NCI-H2196 (cell line): Measurements from ENCODE around the gene FAM200C.
"Not testable (repeated sequence)": the region's sequence is repeated elsewhere in the genome, so short reads cannot be mapped to it uniquely, and the experiment has no call there.

ENCODE experiments used
- DNase-seq: peaks from one replicate; lab custom pipeline; 2025; ENCODE audit not compliant: unreplicated experiment; lab: John Stamatoyannopoulos, UW

FAM200C gene

DNA sequence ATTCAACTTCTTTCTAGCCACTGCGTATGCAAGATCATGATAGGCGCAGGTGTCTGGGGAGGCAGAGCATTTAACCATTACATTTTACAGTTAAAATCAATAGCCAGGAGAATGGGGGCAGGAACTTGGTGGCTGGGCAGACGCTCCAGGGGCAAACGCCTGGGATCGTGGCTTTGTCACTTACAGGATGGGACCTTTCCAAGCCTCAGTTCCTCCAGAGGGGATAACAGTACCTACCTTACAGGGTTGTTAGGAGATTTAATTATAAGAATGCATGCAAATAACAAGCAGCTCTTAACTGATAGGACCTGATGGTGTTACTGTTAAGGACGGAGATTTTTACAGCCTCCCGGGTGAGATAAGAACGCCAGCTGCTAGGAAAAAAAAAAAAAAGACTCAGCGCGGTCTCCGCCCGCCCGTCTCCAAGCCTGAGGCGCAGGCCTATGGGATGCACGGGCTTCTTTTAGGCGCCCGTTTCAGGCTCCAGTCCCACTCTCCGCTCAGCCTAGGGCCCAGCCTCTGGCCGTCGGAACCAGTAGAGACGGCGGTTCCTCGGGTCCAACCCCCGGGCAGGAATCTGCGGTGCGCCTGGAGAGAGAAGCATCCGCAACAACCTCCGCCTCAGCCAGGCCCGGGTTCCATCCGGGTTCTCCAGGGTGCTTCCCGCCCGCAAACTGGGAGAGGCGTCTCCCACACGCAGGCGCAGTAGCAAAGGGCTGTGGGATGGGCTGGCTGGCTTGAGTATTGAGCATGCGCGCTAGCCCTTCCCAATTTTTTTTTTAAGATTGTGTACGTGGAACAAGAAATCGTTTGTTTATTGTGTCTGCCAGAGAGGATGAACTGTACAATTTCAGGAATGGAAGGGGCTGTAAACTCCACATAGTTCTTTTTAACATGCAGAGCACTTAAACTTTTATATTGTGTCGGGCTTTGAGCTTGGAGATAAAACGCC lies at the start of gene FAM200C:
Gene FAM200C (minus strand): TSS at position 653 of the 952 bp plus-strand sequence. CDS start 4,564 bp downstream, outside the sequence.
- DNase-seq: peak; percentile 90

DNA sequence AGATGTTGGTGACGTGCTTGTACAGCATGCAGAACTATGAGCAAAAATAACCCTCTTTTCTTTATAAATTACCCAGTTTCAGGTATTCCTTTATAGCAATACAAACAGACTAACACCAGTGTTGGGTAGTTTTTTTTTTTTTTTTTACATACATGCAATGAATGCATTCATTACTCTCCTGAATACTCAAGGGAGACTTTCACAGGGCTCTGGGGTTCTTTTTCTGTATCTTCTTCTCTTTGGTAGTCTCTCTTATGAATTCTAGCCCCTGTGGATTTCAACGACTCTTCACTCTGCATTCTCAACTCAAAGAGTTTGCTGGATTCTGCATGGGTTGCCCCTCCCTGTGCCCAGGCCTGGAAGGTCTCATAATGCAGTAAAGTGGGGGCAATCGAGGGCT lies 49.6 kb upstream of the FAM200C start:
- no peak for DNase-seq

DNA sequence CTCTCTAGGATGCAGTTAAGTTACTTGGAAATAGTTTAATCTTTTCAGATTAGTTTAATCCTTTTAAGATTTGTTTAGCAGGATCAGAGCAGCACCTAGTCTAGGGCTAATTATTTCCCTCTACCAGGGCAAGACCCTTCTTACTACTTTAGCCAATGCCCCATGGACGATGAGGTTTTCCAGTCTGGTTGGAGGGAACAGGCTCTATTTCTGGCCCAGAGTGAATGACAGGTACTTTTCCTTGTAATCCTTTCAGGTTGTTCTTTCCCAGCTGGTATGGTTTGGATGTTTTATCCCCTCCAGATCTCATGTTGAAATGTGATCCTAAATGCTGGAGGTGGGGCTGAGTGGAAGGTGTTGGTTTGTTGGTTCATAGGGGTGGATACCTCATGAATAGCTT lies 49.0 kb upstream of the FAM200C start:
- DNase-seq: no peak

DNA sequence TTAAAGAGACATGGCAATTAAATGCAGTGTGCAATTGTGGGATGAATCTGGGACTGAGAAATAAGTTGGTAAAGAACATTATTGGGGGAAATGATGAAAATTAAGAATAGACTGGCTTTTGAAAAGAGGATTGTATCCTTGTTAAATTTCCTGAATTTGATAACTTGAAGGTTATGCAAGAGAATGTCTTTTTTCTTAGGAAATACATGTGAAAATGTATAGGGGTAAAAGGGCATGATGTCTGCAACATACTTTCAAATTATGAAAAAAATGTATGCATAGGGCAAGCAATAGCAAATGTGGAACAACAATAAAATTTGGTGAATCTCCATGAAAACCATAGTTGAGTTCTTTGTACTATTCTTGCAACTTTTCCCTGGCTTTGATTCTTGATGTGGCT lies 45.9 kb upstream of the FAM200C start:
- DNase-seq: no peak

DNA sequence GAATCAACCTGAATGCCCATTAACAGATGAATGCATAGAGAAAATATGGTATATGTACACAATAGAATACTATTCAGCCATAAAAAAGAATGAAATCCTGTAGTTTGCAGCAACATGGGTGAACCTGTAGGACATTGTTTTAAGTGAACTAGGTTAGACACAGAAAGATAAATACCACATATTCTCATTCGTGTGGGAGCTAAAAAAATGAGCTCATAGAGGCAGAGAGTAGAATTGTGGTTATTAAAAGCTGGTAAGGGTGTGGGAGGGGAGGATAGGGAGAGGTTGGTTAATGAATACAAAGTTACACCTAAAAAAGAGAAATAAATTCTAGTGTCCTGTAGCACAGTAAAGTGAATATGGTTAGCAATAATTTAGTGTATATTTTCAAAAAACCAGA lies 45.3 kb upstream of the FAM200C start:
- no peak for DNase-seq

DNA sequence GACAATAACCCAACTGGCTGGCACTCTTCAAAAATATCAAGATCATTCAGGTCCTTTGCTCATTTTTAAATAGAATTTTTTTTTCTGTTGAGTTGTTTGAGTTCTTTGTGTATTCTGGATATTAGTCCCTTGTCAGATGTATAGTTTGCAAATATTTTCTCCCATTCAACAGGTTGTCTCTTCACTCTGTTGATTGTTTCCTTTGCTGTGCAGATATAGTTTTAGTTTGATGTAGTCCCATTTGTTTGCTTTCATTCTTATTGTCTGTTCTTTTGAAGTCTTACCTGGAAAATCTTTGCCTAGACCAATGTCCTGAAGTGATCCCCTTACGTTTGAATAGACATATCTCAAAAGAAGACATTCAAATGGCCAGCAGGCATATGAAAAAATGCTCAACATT lies 44.6 kb upstream of the FAM200C start:
- DNase-seq: no peak

DNA sequence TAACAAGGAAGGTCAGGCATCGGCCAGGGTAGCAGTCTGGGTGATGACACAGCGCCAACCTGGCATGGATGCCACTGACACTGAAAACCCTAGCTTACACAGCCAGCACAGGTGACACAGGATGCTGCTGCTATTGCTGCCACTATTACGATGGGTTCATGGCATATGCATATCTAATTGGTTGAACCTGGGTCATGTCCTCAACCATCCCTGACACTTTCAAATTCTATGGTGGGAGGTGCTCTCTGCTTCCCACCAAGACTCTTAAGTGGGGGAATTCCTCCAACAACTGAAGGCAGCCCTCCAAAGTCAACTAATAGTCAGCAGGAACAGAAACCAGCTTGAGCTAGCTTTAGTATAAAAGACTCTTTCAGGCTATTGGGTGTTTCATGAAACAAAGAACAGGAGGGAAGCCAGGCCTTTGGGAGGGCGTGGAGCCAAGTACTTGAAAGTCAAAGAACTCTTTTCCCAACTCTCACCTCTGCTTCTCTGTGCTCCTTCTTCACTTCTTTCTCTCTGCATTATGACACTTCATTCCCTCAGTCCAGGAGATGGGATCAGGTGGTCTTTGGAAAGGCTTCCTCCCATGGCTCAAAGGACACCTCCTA lies 43.1 kb upstream of the FAM200C start:
- DNase-seq: no peak

DNA sequence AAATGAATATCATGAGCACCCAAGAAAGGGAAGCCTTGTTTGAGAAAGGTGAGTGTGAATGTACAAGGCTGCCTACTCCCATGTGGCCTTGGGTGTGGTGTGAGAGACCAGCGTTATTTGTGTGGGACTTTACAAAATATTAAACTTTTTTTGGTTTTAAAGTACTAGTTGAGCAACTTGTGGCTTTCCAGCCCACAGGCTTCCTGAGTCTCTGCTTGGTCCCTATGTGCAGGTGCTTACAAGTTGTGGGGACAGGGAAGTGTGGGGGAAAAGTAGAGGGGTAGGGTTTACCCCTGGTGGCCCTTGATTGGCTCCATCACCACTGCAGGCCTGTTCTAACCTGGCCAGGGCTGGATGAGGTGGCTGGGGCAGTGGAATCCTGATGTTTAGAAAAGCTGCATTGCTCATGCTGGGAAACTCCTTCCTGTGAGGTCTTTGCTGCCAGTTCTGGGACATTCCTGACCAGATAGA lies 41.5 kb upstream of the FAM200C start:
- DNase-seq: no peak

DNA sequence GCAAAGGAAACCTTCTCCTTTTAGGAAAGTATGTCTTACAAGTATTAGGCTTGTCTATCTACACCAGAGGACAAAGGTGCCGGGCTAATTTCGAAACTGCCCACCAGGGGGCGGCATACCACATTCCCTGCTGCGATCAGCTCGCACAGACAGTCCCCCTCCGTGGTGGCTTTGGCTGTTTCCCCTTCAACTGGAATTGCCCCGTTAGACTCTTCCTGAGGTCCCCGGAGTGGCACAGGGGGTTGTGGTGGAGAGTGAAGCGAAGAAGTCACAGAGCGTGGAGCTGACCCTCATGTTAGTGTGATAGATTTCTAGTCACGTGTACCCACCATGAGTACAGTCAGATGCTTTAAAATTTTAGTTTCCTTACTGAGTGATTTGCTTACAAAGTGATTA lies 39.3 kb upstream of the FAM200C start:
- DNase-seq: peak; percentile 73

DNA sequence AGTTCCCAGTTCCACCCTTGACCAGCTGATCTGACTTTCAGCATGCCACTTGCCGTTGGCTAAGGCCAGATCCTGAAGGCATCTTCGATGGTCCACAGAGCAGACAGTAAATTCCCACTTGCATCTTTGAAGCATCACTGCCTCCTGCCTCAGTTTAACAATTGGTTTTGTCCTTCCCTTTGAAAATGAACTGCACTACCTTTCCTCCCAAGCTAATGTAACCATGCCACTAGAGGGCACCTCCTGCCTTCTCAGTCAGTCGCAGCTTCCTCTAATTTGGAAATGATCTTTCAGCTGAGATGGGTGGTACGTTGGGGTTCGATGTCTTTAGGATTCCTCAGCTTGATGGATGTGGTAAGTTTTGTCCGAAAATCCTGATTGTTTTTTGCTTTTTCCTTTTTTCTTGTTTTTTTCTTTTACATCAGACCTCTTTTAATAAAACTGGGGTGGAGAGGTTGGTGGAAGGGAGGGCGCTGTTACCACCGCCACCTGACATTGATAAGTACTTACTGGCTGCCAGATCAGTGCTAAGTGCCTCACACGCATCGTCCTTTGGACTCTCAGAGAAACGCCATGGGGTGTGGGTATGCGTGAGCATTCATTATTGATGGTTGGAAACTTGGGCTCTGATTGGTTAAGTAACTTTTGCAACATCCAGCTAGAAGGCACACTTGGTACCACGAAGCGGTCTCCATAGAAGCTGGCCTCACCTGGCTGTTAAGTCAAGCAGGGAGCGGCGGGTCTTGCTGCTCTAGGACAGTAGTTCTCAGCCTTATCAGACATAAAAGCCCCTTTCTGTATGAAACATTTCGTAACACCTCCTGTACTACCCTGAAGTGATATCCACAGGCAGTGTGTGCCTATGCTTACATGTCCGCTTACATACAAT lies 38.7 kb upstream of the FAM200C start:
- DNase-seq: peak; percentile 50

DNA sequence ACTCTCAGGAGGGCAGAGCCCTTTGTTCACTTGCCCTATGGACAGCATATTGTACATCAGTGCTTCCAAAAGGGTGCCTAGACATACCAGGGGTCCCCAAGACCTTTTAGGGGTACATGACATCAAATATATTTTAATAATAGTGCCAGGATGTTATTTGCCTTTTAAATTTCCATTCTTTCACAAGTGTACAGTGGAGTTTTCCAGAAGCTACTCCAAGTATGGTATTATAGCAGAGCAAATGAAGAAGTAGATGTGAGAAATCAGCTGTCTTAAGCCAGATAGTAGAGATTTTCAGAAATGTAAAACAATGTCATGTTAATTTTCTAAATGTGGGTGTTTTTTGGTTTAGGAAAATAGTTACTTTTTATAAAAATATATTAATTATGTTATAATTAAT lies 37.4 kb upstream of the FAM200C start:
- no peak for DNase-seq

DNA sequence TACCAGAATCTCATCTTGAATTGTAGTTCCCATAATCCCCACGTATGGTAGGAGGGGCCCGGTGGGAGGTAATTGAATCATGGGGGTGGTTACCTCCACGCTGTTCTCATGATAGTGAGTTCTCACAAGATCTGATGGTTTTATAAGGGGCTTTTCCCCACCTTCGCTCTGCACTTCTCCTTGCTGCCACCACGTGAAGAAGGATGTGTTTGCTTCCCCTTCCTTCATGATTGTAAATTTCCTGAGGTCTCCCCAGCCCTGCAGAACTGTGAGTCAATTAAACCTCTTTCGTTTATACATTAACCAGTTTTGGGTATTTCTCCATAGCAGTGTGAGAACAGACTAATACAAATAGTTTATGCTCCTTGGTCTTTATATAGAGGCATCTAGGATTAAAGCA lies 36.8 kb upstream of the FAM200C start:
- not testable (repeated sequence) for DNase-seq

DNA sequence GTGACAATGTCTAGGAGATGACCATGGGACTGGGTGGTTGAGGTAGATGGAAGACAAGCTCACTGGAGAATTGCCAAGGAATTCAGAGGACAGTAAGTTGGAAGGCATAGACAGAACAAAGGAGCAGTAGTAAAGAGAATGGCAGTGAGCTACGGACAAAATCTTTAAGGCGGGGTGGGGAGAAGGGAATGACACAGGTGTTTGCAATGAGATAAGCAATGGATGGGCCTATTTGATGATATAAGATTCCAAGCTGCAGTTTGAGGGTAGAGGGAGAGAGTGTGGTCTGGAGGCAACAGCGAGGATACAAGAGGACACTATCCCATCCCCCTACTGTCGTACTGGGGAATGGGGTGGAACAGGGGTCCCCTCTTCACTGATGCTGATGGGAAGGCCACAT lies 36.2 kb upstream of the FAM200C start:
- DNase-seq: no peak

DNA sequence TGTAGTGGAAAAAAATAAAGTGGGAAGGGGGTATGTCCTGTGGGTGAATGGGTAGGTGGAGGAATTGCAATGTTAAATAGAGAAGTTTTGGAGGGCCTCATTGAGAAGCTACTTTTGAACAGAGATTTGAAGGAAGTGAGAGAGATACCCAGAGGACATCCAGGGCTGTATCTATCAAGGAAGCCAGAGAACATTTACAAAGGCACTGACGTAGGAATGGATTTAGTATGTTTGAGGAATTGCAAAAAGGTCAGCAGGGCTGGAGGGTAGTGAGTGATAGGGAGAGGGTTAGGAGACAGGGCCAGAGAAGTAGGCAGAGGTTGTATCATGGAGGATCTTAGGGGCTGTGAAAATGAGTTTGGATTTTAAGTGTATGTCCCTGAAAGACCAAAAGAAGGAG lies 35.7 kb upstream of the FAM200C start:
- DNase-seq: no peak

DNA sequence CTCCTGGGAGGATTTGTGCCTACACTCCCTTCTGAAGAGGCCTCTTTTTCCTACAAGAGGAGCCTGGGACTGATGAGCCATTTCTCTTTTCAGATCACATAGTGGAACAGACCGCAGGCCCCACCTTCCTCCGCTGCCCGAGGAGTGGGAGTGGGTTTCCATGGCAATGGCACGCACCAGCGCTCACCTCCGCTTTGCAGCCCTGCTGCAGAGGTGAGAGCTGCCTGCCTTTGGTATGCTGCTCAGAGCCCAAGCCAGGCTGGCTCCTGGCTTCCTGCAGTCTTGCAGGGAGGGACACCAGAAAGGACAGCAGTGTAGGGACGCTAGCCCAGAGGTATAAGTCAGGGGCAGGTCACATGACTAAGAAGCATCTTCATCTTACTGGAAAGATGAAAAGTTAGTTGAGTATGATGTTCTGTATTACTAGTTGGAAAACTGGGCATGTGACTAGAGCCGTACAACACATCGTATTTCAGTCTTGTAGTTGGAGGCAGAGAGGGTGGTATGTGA lies 34.2 kb upstream of the FAM200C start:
- no peak for DNase-seq

DNA sequence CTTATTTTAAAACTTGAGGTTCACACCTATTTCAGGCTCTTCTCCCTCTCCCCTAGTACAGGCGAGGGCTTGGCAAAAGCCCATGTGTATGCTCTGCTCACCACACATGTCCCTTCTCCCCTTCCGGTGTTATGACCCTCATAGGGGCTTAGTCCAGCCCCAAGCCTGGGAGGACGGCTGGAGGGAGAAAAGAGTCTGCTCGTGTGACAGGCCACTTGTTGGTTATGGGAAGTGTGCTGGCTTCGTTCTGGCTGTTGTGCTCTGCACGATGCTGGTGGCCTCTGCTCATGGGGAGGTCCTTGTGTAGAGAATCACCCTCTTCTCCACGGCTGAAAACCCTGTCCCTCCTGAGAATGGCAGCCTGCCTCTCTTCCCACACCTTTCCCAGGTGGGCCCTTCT lies 32.9 kb upstream of the FAM200C start:
- no peak for DNase-seq

DNA sequence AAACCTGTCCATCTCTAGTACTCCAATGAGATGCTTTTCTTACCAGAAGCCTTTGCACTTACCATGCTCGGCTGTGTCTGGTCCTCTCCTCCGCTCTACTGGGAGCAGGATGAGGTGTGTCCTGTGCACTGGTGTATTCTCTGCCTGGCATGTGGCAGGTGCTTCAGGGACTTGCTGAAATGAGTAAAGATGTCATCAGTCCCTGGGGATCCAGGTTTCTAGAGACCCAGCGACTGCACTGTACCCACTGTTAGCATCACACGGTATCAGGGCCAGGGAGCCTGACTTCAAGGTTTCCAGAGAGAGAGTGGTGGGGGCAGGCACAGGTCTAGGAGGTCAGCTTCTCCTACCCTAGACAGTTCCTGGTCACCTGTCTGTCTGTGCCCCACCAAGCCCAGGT lies 32.3 kb upstream of the FAM200C start:
- no peak for DNase-seq

DNA sequence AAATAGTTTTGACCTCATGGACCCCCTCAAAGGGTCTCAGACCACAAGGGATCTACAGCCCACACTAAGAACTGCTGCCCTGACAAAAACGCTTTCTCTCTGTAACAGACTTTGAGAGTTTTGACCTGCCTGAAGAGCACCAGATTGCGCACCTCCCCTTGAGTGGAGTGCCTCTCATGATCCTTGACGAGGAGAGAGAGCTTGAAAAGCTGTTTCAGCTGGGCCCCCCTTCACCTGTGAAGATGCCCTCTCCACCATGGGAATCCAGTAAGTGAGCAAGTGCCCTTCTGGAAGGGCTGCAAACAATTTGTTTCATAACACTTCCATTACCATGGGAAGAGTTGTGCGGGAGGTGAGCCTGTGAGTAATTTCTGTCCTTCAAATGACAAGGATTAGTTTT lies 27.8 kb upstream of the FAM200C start:
- no peak for DNase-seq

DNA sequence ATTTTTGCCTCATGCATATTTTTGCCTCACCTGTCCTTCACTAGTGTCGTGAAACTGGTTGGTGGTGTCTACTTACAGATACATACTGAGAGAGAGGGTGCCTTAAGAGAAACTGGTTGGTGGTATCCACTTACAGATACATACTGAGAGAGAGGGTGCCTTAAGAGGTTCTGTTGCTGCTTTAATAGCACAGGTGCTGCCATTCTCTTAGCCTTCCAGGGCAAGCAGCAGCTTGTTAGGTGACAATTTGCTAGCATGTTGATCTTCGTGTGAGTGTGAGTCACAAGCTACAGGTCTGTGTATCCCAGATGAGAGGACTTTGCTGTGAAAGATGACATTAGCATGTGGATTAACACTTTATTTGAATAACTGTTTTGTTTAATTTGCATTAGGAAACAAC lies 23.2 kb upstream of the FAM200C start:
- DNase-seq: peak; percentile 13

DNA sequence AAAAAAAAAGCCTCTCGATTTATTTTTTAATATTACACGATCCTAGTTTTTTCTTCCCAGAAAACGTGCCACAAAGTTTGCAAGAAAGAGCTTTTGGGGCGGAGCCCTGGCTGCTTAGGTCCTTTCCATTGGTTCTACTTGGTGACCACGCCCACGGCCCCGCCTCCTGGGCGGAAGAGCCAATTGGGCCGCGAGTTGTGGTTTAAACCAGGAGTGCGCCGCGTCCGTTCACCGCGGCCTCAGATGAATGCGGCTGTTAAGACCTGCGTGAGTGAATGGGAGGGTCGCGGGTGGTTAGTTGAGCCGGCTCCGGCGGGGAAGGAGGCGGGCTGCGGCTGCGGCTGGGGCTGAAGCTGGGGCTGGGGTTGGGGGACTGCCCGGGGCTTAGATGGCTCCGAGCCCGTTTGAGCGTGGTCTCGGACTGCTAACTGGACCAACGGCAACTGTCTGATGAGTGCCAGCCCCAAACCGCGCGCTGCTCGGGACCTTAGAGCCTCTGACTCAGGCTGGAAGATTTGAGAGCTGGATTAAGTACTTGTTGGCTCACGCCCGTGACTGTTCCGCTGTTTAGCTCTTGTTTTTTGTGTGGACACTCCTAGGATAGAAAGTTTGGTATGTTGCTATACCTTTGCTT lies 21.9 kb upstream of the FAM200C start, which contains the start of gene PTTG1:
Gene PTTG1 (plus strand): TSS at position 231 of the 634 bp plus-strand sequence. CDS start 458 bp downstream, outside the sequence.
- DNase-seq: peak; percentile 97

DNA sequence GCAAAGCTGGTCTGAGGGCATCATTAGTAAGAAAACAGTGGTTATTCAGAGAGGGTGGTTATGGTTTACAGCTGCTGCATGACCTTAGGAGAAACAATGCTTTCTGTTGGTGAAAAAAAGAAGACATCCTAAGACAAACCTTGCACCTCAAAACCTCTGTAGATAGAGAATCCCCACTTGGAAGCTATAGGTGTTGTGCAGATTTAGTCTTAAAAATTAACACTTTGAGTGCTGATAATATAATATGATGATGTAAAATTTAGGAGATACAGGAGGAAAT lies 20.4 kb upstream of the FAM200C start:
- no peak for DNase-seq
